GM13977 (cell line): Measurements from ENCODE around the gene LDB3.

Experiments used
- DNase-seq: peaks from one replicate; pipeline ENCODE4 v3.0.0; 2012; ENCODE audit warnings: low spot score
- CTCF ChIP-seq: IDR thresholded peaks from 2 replicates; pipeline ENCODE4 v1.5.1; 2012; ENCODE audit warnings: mild to moderate bottlenecking, control low read depth; ENCODE audit not compliant: insufficient read depth; ENCODE audit errors: extremely low read depth, missing control alignments
- in situ Hi-C: fragments of 300-500 bp; cut with MboI; formaldehyde crosslinking; loops from one replicate; pipeline ENCODE4 v1.12.0; 2022; ENCODE audit warnings: low sequenced_read_pairs, low pct_unique_long_range_greater_than_20kb, mixed read lengths, inconsistent platforms; ENCODE audit not compliant: unreplicated experiment

Gene LDB3

GRCh38 chr10:86651631-86652331 lies 16.5 kb upstream of the LDB3 start:
- no peak for TF ChIP-seq CTCF
- DNase-seq, result no peak
- in situ Hi-C loops, result no loop called here

GRCh38 chr10:86652361-86653202 lies 15.7 kb upstream of the LDB3 start:
- no peak for DNase-seq
- in situ Hi-C loops, result no loop called here
- no peak for TF ChIP-seq CTCF

- DNase-seq, result no peak
- no peak for TF ChIP-seq CTCF
- in situ Hi-C loops, result no loop called here
These were observed 14.9 kb upstream of the LDB3 start for GRCh38 chr10:86653379-86653778.

- in situ Hi-C loops, result no loop called here
- no peak for DNase-seq
- no peak for TF ChIP-seq CTCF
These were observed 14.3 kb upstream of the LDB3 start for GRCh38 chr10:86653987-86654386.

- TF ChIP-seq CTCF, result no peak
- no peak for DNase-seq
- in situ Hi-C loops, result no loop called here
These were observed 13.7 kb upstream of the LDB3 start, which contains the start of gene OPN4 for GRCh38 chr10:86654411-86655172. Gene OPN4 (plus strand): TSS chr10:86654547. CDS start chr10:86654784, 237 bp downstream.

GRCh38 chr10:86655173-86655540 lies 13.2 kb upstream of the LDB3 start:
- TF ChIP-seq CTCF, result no peak
- in situ Hi-C loops, result no loop called here
- DNase-seq, result no peak
